ENCODE results near the gene ATL1. TPM values are rescaled to one million over a fixed set of nuclear protein-coding genes. Genes with fewer than 3 reads are reported as not detected.
"Not testable (repeated sequence)": the region's sequence is repeated elsewhere in the genome, so short reads cannot be mapped to it uniquely, and the experiment has no call there.

ATL1 gene
- total RNA-seq, 4 donors from 2014 or later: 1.5 to 24.3 (median 13.0) TPM

DNA sequence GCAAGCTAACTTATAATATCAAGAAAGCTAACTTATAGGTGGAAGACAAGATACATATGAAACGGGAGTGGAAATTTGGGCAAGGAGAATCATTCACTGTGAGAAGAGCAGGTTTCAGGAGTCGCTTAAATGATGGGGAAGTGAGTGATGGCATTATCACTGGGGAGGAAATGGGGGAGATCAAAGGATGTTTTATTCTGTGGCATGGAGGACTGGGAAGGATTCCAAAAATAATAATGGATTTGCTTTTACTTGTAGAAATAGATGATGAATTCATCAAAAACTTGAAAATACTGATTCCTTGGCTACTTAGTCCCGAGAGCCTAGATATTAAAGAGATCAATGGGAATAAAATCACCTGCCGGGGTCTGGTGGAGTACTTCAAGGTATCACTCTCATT, 60.4 kb downstream of the ATL1 start:
- Histone ChIP-seq H3K27ac (no peak overlapping the region), H3K9me3 (no peaks in the 10 kb centered on the region), H3K4me1 (no peaks in the 10 kb centered on the region), H3K4me3 (no peak overlapping the region), H3K27me3 (no peaks in the 10 kb centered on the region), H3K36me3 (no peaks in the 10 kb centered on the region)
- intact Hi-C loops (cut with DNase I; ENCODE audit: low total_unique reads): no loop called here
- DNase-seq: no peak
- no peak for TF ChIP-seq POLR2A (IDR thresholded peaks at IDR 0.05)
- TF ChIP-seq, protein P1, sequence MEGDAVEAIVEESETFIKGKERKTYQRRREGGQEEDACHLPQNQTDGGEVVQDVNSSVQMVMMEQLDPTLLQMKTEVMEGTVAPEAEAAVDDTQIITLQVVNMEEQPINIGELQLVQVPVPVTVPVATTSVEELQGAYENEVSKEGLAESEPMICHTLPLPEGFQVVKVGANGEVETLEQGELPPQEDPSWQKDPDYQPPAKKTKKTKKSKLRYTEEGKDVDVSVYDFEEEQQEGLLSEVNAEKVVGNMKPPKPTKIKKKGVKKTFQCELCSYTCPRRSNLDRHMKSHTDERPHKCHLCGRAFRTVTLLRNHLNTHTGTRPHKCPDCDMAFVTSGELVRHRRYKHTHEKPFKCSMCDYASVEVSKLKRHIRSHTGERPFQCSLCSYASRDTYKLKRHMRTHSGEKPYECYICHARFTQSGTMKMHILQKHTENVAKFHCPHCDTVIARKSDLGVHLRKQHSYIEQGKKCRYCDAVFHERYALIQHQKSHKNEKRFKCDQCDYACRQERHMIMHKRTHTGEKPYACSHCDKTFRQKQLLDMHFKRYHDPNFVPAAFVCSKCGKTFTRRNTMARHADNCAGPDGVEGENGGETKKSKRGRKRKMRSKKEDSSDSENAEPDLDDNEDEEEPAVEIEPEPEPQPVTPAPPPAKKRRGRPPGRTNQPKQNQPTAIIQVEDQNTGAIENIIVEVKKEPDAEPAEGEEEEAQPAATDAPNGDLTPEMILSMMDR (IDR thresholded peaks at IDR 0.05): no peak

DNA sequence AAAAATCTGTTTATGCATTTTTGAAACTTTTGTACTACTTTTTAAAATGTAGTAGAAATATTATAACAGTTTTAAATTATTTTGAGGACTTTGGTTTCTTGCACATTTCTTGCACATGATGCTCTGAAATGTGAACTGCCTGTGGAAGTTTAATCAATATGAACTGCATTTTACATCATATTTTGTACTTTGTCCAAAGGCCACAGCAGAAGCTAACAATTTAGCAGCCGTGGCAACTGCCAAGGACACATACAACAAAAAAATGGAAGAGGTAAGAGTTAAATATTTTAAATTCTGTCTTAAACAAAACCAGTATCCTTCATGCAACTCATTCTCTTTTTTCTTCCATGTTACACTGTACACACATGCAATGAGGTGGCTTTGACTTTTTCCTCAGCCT, 63.0 kb downstream of the ATL1 start:
- DNase-seq: no peak
- H3K27me3 ChIP-seq: no peaks in the 10 kb centered on the region
- H3K36me3 ChIP-seq: no peaks in the 10 kb centered on the region
- H3K9me3 ChIP-seq: no peaks in the 10 kb centered on the region
- no peak for TF ChIP-seq POLR2A (IDR thresholded peaks at IDR 0.05)
- TF ChIP-seq, protein P1 (IDR thresholded peaks at IDR 0.05): no peak
- H3K27ac ChIP-seq: no peak overlapping the region
- no peaks in the 10 kb centered on the region for H3K4me1 ChIP-seq
- H3K4me3 ChIP-seq: no peak overlapping the region
- intact Hi-C loops (cut with DNase I; ENCODE audit: low total_unique reads): no loop called here

DNA sequence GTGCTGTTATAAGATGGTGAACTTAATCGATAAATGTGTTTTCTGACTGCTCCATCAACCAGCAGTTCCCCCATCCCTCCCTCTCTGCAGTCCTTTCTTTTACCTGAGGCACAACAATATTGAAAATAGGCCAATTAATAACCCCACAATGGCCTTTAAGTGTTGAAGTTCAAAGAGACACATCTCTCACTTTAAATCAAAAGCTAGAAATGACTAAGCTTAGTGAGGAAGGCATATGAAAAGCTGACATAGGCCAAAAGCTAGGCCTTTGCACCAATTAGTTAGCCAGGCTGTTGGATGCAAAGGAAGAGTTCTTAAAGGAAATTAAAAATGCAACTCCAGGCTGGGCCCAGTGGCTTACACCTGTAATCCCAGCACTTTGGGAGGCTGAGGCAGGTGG, 64.5 kb downstream of the ATL1 start:
- H3K27me3 ChIP-seq: no peaks in the 10 kb centered on the region
- no peak overlapping the region for H3K27ac ChIP-seq
- no peaks in the 10 kb centered on the region for H3K9me3 ChIP-seq
- intact Hi-C loops (cut with DNase I; ENCODE audit: low total_unique reads): no loop called here
- no peaks in the 10 kb centered on the region for H3K4me1 ChIP-seq
- no peaks in the 10 kb centered on the region for H3K36me3 ChIP-seq
- DNase-seq: no peak
- no peak for TF ChIP-seq POLR2A (IDR thresholded peaks at IDR 0.05)
- TF ChIP-seq, protein P1 (IDR thresholded peaks at IDR 0.05): no peak
- H3K4me3 ChIP-seq: no peak overlapping the region

DNA sequence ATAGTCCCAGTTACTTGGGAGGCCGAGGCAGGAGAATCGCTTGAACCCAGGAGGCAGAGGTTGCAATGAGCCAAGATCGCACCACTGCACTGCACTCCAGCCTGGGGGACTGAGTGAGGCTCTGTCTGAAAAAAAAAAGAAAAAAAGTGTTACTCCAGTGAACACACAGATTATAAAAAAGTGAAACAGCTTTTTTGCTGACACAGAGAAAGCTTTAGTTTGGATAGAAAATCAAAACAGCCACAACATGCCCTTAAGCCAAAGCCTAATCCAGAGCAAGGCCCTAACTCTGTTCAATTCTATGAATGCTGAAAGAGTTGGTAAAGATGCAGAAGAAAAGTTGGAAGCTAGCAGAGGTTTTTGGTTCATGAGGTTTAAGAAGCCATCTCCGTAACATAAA, 65.0 kb downstream of the ATL1 start:
- H3K4me3 ChIP-seq; H3K4me1 ChIP-seq; H3K36me3 ChIP-seq; H3K27me3 ChIP-seq; H3K27ac ChIP-seq; intact Hi-C loops (cut with DNase I; ENCODE audit: low total_unique reads); H3K9me3 ChIP-seq; DNase-seq: not testable (repeated sequence)

DNA sequence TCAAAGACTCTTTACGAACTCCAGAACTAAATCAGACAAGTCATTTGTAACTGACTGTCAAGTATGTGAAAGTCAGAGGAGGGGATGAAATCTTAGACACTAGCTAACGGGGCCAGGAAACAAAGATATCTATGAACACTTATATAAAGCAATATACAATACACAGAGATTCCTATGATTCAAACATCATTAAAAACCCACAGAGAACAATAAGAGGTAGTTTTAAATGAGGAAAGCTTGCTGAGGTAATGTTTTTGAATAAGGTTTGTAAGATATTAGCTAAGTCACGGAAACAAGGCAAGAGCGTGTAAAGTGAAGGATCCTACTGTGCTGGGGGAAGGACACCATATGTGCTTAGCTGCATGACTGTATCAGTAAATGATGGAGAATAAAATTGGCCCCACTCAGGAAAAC, 71.5 kb downstream of the ATL1 start:
- H3K27me3 ChIP-seq: no peaks in the 10 kb centered on the region
- H3K9me3 ChIP-seq: no peaks in the 10 kb centered on the region
- intact Hi-C loops (cut with DNase I; ENCODE audit: low total_unique reads): no loop called here
- no peak overlapping the region for H3K4me3 ChIP-seq
- no peak for DNase-seq
- TF ChIP-seq POLR2A (IDR thresholded peaks at IDR 0.05): no peak
- TF ChIP-seq, protein P1 (IDR thresholded peaks at IDR 0.05): no peak
- H3K4me1 ChIP-seq: no peaks in the 10 kb centered on the region
- no peak overlapping the region for H3K27ac ChIP-seq
- no peaks in the 10 kb centered on the region for H3K36me3 ChIP-seq

DNA sequence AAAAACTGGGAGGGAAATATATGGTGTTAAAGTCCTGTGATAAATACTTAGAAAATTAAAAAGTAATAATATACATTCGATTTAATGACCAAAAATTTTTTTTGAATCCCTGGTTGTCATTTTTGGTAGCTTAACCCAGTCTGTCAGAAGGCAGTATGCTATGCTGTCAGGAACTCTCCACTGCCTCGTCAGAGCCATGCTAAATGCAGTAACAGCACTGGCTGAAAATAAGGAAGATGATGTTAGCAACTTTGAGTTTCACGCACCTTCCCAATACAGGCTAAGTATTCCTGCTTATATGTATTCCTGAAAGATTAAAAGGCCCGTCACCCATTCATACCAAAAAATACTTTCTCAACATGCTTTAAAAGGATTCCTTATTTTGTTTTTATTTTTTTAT, 74.0 kb downstream of the ATL1 start:
- no peaks in the 10 kb centered on the region for H3K27me3 ChIP-seq
- no peaks in the 10 kb centered on the region for H3K9me3 ChIP-seq
- no peak overlapping the region for H3K4me3 ChIP-seq
- no peak for DNase-seq
- no peaks in the 10 kb centered on the region for H3K36me3 ChIP-seq
- intact Hi-C loops (cut with DNase I; ENCODE audit: low total_unique reads): no loop called here
- no peaks in the 10 kb centered on the region for H3K4me1 ChIP-seq
- H3K27ac ChIP-seq: no peak overlapping the region
- TF ChIP-seq, protein P1 (IDR thresholded peaks at IDR 0.05): no peak
- TF ChIP-seq POLR2A (IDR thresholded peaks at IDR 0.05): no peak

All from uterus (tissue), 4 donors.